Neutrophil (primary cell): ENCODE results near the gene ZEB1.

Source experiments
- H3K27ac ChIP-seq: fragments of 200-600 bp; sonication (generic); 2 replicates; pipeline ENCODE4 v1.5.1; 2016; ENCODE audit warnings: mild to moderate bottlenecking, moderate library complexity
- H3K27me3 ChIP-seq: fragments of 200-600 bp; sonication (generic); 2 replicates; pipeline ENCODE4 v1.6.0; 2016; ENCODE audit warnings: mild to moderate bottlenecking
- H3K36me3 ChIP-seq: fragments of 200-600 bp; sonication (generic); 2 replicates; pipeline ENCODE4 v1.5.1; 2017
- H3K4me1 ChIP-seq, 2 experiments: fragments of 200-600 bp in 1 of 2; sonication (generic) in 1 of 2; 1 replicate in 1 of 2; 2 replicates in 1 of 2; pipeline versions ENCODE4 v1.5.1 to v1.6.1; 2013 to 2016; ENCODE audit warnings: low read depth in 1 of 2, low read length in 1 of 2, mild to moderate bottlenecking in 1 of 2, moderate library complexity in 1 of 2; ENCODE audit not compliant: control insufficient read depth in 1 of 2, insufficient read depth in 1 of 2
- H3K4me3 ChIP-seq, 2 experiments: fragments of 200-600 bp in 1 of 2; sonication (generic) in 1 of 2; 1 replicate in 1 of 2; 2 replicates in 1 of 2; pipeline ENCODE4 v1.5.1; 2013 to 2016; ENCODE audit warnings: low read depth in 1 of 2, low read length in 1 of 2, mild to moderate bottlenecking in 1 of 2, moderate library complexity in 1 of 2
- H3K9me3 ChIP-seq: fragments of 200-600 bp; sonication (generic); 2 replicates; pipeline ENCODE4 v1.5.1; 2016
- CTCF ChIP-seq: fragments of 200-600 bp; sonication (generic); IDR thresholded peaks from 2 replicates; pipeline ENCODE4 v1.5.1; 2016; ENCODE audit warnings: antibody characterized with exemption

ZEB1 gene

GRCh38 chr10:31368724-31369123, 49.7 kb downstream of the ZEB1 start:
- H3K36me3 ChIP-seq = no peaks in the 10 kb centered on the region
- no peaks in the 10 kb centered on the region for H3K27me3 ChIP-seq
- H3K27ac ChIP-seq = no peak overlapping the region
- H3K4me3 ChIP-seq = no peak overlapping the region
- H3K9me3 ChIP-seq = no peaks in the 10 kb centered on the region
- no peaks in the 10 kb centered on the region for H3K4me1 ChIP-seq
- no peak for TF ChIP-seq CTCF

DNA sequence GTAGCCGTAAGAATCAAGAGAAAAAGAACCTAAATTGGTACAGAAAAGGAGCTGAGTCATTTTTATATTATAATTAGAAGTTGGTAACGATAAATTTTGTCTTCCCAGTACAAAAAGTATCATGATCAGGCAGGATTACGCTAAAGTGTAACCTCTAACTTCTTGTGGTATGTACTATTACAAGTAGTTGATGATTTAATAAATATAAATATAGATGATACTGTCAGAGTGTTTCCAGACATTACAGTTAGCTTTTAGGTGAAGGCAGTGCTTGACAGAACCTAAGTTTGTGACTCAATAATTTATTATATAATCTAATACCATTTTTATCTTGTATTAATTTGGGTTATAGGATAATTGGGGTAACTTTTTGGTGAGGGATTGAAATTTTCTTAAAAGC, 53.4 kb downstream of the ZEB1 start:
- no peaks in the 10 kb centered on the region for H3K36me3 ChIP-seq
- H3K27ac ChIP-seq = no peak overlapping the region
- H3K4me3 ChIP-seq = no peak overlapping the region
- no peaks in the 10 kb centered on the region for H3K4me1 ChIP-seq
- no peak for TF ChIP-seq CTCF
- no peaks in the 10 kb centered on the region for H3K27me3 ChIP-seq
- H3K9me3 ChIP-seq = no peaks in the 10 kb centered on the region

DNA sequence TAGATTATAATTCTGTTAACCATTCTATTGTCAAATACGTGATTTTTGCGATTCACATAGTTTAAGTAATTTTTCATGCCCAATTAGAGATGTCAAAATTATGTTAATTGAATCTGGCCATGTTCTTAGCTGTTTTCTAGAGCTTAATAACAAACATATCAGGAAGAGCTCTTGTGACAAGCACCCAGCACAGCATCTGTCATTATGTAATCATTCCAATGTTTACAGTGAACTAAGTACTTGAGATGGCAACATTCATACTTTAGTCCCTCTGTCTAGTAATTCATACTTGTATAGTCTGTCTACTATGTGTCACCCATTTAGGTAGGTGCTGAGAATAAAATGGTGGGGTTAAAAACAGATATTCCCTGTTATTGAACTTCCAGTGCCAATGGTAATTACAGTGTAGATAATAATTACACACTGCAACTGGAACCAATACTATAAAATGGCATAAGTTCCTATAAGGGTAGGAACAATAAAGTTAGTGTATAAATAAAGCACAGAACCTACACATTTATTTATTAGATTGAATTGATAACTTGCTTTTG, 55.2 kb downstream of the ZEB1 start:
- no peak for TF ChIP-seq CTCF

DNA sequence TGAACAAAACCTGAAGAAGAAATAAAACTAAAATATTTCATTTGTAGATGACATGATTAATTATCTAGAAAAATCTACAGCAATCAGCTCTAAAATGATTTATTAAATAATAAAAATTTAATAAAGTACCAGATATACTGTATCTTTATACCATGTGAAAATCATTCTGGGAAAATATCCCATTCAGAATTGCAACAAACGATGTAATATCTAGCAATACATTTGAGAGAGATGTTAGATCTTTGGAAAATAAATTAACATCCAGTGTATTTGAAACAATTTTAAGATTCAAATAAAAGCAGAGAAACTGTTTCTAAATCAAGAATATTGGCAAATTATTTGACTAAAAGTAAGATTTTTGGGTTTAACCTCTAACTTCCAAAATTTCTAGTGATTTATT, 62.2 kb downstream of the ZEB1 start:
- H3K4me1 ChIP-seq = no peaks in the 10 kb centered on the region
- H3K27me3 ChIP-seq = no peaks in the 10 kb centered on the region
- no peak overlapping the region for H3K4me3 ChIP-seq
- no peak for TF ChIP-seq CTCF
- H3K27ac ChIP-seq = no peak overlapping the region
- H3K9me3 ChIP-seq = no peaks in the 10 kb centered on the region
- no peaks in the 10 kb centered on the region for H3K36me3 ChIP-seq

More for the DNA sequence above, 55.2 kb downstream of the ZEB1 start:
- H3K27ac ChIP-seq = no peak overlapping the region
- H3K9me3 ChIP-seq = no peaks in the 10 kb centered on the region
- H3K4me1 ChIP-seq = no peaks in the 10 kb centered on the region
- no peaks in the 10 kb centered on the region for H3K27me3 ChIP-seq
- no peak overlapping the region for H3K4me3 ChIP-seq
- H3K36me3 ChIP-seq = no peaks in the 10 kb centered on the region

GRCh38 chr10:31381766-31382316, 62.8 kb downstream of the ZEB1 start:
- Histone ChIP-seq H3K36me3 (peaks cover under 1% of the 10 kb centered on the region), H3K4me1 (no peaks in the 10 kb centered on the region), H3K9me3 (no peaks in the 10 kb centered on the region), H3K4me3 (no peak overlapping the region), H3K27ac (no peak overlapping the region), H3K27me3 (no peaks in the 10 kb centered on the region)
- no peak for TF ChIP-seq CTCF
